ENCODE data around the gene MED13L. TPM values are rescaled to one million over a fixed set of nuclear protein-coding genes. Genes with fewer than 3 reads are reported as not detected.

The MED13L gene
- total and polyA plus RNA-seq, 2 of the 4 experiments (the other 2 are of a cell fraction): 17.9 to 49.1 TPM

- DNase-seq (peak; percentile 77), ATAC-seq (ENCODE audit: low read depth) (no peak; the same call in 1 of the 2 replicates)
- Histone ChIP-seq H3K79me1 (ENCODE audit: low read depth in 1 of 2, low read length in 2 of 2) (peaks cover 32 to 72% of the 10 kb centered on the region in 2 experiments), H4K5ac (ENCODE audit: low read depth, low read length) (no peak overlapping the region), H2BK20ac (ENCODE audit: low read depth, low read length) (no peak overlapping the region), H2AK5ac (ENCODE audit: low read depth, low read length) (no peak overlapping the region), H3K56ac (ENCODE audit: extremely low read depth, insufficient read depth, low read length) (no peak overlapping the region), H3K4me2 (ENCODE audit: low read depth, low read length) (no peak overlapping the region), H4K8ac (ENCODE audit: low read depth in 2 of 2, low read length in 2 of 2) (no peak overlapping the region), H3K27me3 (ENCODE audit: control insufficient read depth, insufficient read depth, low read length) (no peaks in the 10 kb centered on the region), H3K18ac (ENCODE audit: low read depth, low read length) (no peak overlapping the region), H4K20me1 (ENCODE audit: insufficient read depth, low read length) (peaks cover 80% of the 10 kb centered on the region), H2AFZ (replicated peaks; ENCODE audit: low read length, poor library complexity) (no peak overlapping the region), H4K91ac (ENCODE audit: insufficient read depth, low read depth, low read length) (no peak overlapping the region), H3K9me3 (ENCODE audit: control insufficient read depth, insufficient read depth, low read length) (no peaks in the 10 kb centered on the region), H2AK9ac (replicated peaks; ENCODE audit: low read depth, low read length, poor library complexity) (no peak overlapping the region), H3K27ac (ENCODE audit: insufficient read depth, low read length) (no peak overlapping the region), H3K4me3 (ENCODE audit: insufficient read depth, low read depth, low read length) (no peak overlapping the region), H3K36me3 (ENCODE audit: control insufficient read depth, insufficient read depth, low read length) (no peaks in the 10 kb centered on the region), H2BK120ac (ENCODE audit: low read depth, low read length) (no peak overlapping the region), H3K4ac (ENCODE audit: low read depth, low read length) (no peak overlapping the region), H3K9me1 (ENCODE audit: insufficient read depth, low read length) (peaks cover 17% of the 10 kb centered on the region), H3K4me1 (ENCODE audit: control insufficient read depth, insufficient read depth, low read length) (peaks cover 9% of the 10 kb centered on the region), H3K9ac (ENCODE audit: low read depth, low read length) (no peak overlapping the region), H2BK5ac (ENCODE audit: low read depth, low read length, poor library complexity, severe bottlenecking) (no peak overlapping the region), H3K14ac (replicated peaks; ENCODE audit: low read depth, low read length) (no peak overlapping the region), H2BK15ac (ENCODE audit: low read depth, low read length) (no peak overlapping the region), H3K23ac (ENCODE audit: low read depth, low read length) (no peak overlapping the region)
- in situ Hi-C loops (cut with MboI; ENCODE audit: low sequenced_read_pairs): no loop called here
- dilution Hi-C loops (cut with HindIII; ENCODE audit: low sequenced_read_pairs, unreplicated experiment): no loop called here
- intact Hi-C loops (cut with micrococcal nuclease): no loop called here
- no peak for TF ChIP-seq ELK1 (IDR thresholded peaks at IDR 0.05; ENCODE audit: borderline replicate concordance, low read depth, low read length)
- no peak for TF ChIP-seq CTCF (conservative IDR thresholded peaks at IDR 0.05; ENCODE audit: low read depth, low read length)
- TF ChIP-seq CHD1 (IDR thresholded peaks at IDR 0.05; ENCODE audit: low read depth, low read length): no peak
- no peak for TF ChIP-seq USF2 (IDR thresholded peaks at IDR 0.05; ENCODE audit: low read depth, low read length)
- no peak for TF ChIP-seq SMC3 (IDR thresholded peaks at IDR 0.05; ENCODE audit: low read depth, low read length)
- ChIA-PET CTCF (no interaction called here), POLR2A (ENCODE audit: unreplicated experiment) (no interaction called here)
- BruUV-seq (replicated peaks): no TSS peak
- no CpG with 5 or more reads among the region's 1 CpG for WGBS, 2 experiments (ENCODE audit: extremely low coverage in 2 of 2, insufficient read length in 1 of 2)
These were observed 118.3 kb downstream of the MED13L start for GRCh38 chr12:116159175-116159574.
